IMR-90 (cell line): ENCODE measurements around the gene MYO5A.

ENCODE experiments used
- BHLHE40 ChIP-seq: fragments of 150-350 bp; IDR thresholded peaks from 2 replicates; pipeline ENCODE4 v1.6.1; 2016; ENCODE audit warnings: mild to moderate bottlenecking, low read depth, low read length
- CEBPB ChIP-seq: IDR thresholded peaks from 2 replicates; pipeline ENCODE4 v1.6.1; 2012; ENCODE audit warnings: low read depth, low read length, improper control_type of control experiment
- MXI1 ChIP-seq: IDR thresholded peaks from 2 replicates; pipeline ENCODE4 v1.6.1; 2012; ENCODE audit warnings: low read depth, mild to moderate bottlenecking, low read length, moderate library complexity, borderline replicate concordance
- NFE2L2 ChIP-seq: fragments of 150-350 bp; IDR thresholded peaks from 2 replicates; pipeline ENCODE4 v1.6.1; 2016; ENCODE audit warnings: low read depth, mild to moderate bottlenecking, low read length
- POLR2A ChIP-seq: IDR thresholded peaks from 2 replicates; pipeline ENCODE4 v1.6.1; 2012; ENCODE audit warnings: mild to moderate bottlenecking, low read depth, low read length
- RAD21 ChIP-seq: IDR thresholded peaks from 2 replicates; pipeline ENCODE4 v1.6.1; 2012; ENCODE audit warnings: low read length, improper control_type of control experiment
- RCOR1 ChIP-seq: IDR thresholded peaks from 2 replicates; pipeline ENCODE4 v1.6.1; 2012; ENCODE audit warnings: mild to moderate bottlenecking, low read length, improper control_type of control experiment; ENCODE audit not compliant: insufficient replicate concordance
- RFX5 ChIP-seq: IDR thresholded peaks from 2 replicates; pipeline ENCODE4 v1.8.0; 2012; ENCODE audit warnings: low read depth, mild to moderate bottlenecking, low read length, moderate library complexity
- SMC3 ChIP-seq: fragments of 150-350 bp; IDR thresholded peaks from 2 replicates; pipeline ENCODE4 v1.6.1; 2016; ENCODE audit warnings: low read depth, mild to moderate bottlenecking, antibody characterized with exemption, low read length, moderate library complexity
- TF ChIP-seq, protein P1 (sequence below): conservative IDR thresholded peaks from 2 replicates; pipeline ENCODE4 v1.5.1; 2012; ENCODE audit warnings: mild to moderate bottlenecking, low read depth, low read length, improper control_type of control experiment

DNA sequence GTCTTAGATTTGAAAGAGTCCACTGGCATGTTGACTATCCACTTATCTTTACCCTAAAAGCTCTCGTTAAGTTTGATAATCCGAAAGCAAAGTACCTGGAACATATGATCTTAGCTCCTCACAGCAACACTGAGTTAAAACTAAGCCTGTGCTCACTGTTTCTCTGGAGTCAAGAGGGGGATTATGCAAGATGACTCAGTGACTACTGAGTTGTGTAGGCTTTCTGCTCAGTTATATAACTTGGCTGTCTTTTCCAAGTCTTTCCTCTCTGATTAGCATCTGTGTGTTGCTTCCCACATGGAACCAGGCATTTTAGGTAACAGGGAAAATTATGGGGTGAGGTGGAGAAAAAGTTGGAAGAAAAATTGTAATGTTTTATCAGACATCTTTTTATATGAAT lies 201.9 kb downstream of the MYO5A start:
- TF ChIP-seq MXI1 (no peak), SMC3 (no peak), NFE2L2 (no peak), POLR2A (no peak), RAD21 (no peak), CEBPB (peak; percentile 83), RFX5 (peak; percentile 36; the same call in 1 of the 2 replicates), RCOR1 (no peak), BHLHE40 (no peak)
- TF ChIP-seq, protein P1, sequence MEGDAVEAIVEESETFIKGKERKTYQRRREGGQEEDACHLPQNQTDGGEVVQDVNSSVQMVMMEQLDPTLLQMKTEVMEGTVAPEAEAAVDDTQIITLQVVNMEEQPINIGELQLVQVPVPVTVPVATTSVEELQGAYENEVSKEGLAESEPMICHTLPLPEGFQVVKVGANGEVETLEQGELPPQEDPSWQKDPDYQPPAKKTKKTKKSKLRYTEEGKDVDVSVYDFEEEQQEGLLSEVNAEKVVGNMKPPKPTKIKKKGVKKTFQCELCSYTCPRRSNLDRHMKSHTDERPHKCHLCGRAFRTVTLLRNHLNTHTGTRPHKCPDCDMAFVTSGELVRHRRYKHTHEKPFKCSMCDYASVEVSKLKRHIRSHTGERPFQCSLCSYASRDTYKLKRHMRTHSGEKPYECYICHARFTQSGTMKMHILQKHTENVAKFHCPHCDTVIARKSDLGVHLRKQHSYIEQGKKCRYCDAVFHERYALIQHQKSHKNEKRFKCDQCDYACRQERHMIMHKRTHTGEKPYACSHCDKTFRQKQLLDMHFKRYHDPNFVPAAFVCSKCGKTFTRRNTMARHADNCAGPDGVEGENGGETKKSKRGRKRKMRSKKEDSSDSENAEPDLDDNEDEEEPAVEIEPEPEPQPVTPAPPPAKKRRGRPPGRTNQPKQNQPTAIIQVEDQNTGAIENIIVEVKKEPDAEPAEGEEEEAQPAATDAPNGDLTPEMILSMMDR, result no peak
